Cardiac muscle cell (in vitro differentiated cells and primary cell): ENCODE measurements around the gene VWA8. TPM values are rescaled to one million over a fixed set of nuclear protein-coding genes. Genes with fewer than 3 reads are reported as not detected.

Experiments
- DNase-seq, 2 donors: peaks; one replicate each; pipeline versions ENCODE4 v3.0.0 to v3.0.0-alpha.2; 2010 to 2017; ENCODE audit warnings: low read depth in 1 of 2, low spot score in 1 of 2
- H3K27ac ChIP-seq: fragments of 200-600 bp; sonication (generic); 2 replicates; pipeline ENCODE4 v1.5.1; 2016
- H3K27me3 ChIP-seq: fragments of 200-600 bp; sonication (generic); 2 replicates; pipeline ENCODE4 v1.6.0; 2016; ENCODE audit warnings: control low read depth
- H3K36me3 ChIP-seq: fragments of 200-600 bp; sonication (generic); 2 replicates; pipeline ENCODE4 v1.5.1; 2016; ENCODE audit warnings: control low read depth
- H3K4me1 ChIP-seq: fragments of 200-600 bp; sonication (generic); 2 replicates; pipeline ENCODE4 v1.8.1; 2017; ENCODE audit warnings: low read depth, mild to moderate bottlenecking, mixed run types
- H3K4me3 ChIP-seq: fragments of 200-600 bp; sonication (generic); 2 replicates; pipeline ENCODE4 v1.5.1; 2016; ENCODE audit warnings: mild to moderate bottlenecking
- H3K9me3 ChIP-seq: fragments of 200-600 bp; sonication (generic); 2 replicates; pipeline ENCODE4 v1.5.1; 2017; ENCODE audit warnings: low read depth, mild to moderate bottlenecking, control low read depth
- polyA plus RNA-seq: library from polyadenylated mRNA; unstranded; fragments of >200 nt; fragmentation: Nextera tagmentation; extraction: Ambion mirVana; gene quantifications from 2 replicates; pipeline ENCODE4 v1.2.1, GENCODE V29; 2016
- total RNA-seq: library from RNA; depleted of rRNA; stranded (reverse); fragments of >200 nt; gene quantifications from 2 replicates; pipeline ENCODE4 v1.2.3, GENCODE V29; 2016
- TF ChIP-seq, protein P1 (sequence below): IDR thresholded peaks from 2 replicates; pipeline ENCODE4 v1.5.1; 2012; ENCODE audit warnings: low read depth, mild to moderate bottlenecking, low read length

VWA8 gene
- total and polyA plus RNA-seq, 2 experiments from 2014 or later = 9.4 to 22.9 TPM

DNA sequence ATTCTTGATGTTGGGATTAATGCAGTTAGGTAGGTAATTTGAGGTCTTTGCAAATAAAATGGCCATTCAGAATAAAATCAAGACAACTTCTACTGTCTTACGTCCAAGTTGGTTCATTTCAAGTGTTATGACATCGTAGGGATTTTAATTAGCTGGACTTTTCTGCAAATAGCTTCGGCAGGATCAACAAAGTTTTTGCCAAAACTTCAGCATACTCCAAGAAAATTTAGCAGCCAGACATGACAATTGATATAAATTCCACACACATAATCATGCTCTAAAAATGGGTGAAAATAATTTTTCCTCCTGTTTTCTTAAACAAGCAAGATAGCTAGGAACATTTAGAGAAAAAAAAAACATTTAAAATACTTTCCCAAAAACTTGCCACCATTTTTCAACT lies 344.8 kb downstream of the VWA8 start:
- H3K4me3 ChIP-seq = no peak overlapping the region
- no peak for DNase-seq
- no peaks in the 10 kb centered on the region for H3K27me3 ChIP-seq
- H3K9me3 ChIP-seq = no peaks in the 10 kb centered on the region
- peaks cover 8% of the 10 kb centered on the region for H3K4me1 ChIP-seq
- H3K27ac ChIP-seq = no peak overlapping the region
- peaks cover 3% of the 10 kb centered on the region for H3K36me3 ChIP-seq
- TF ChIP-seq, protein P1, sequence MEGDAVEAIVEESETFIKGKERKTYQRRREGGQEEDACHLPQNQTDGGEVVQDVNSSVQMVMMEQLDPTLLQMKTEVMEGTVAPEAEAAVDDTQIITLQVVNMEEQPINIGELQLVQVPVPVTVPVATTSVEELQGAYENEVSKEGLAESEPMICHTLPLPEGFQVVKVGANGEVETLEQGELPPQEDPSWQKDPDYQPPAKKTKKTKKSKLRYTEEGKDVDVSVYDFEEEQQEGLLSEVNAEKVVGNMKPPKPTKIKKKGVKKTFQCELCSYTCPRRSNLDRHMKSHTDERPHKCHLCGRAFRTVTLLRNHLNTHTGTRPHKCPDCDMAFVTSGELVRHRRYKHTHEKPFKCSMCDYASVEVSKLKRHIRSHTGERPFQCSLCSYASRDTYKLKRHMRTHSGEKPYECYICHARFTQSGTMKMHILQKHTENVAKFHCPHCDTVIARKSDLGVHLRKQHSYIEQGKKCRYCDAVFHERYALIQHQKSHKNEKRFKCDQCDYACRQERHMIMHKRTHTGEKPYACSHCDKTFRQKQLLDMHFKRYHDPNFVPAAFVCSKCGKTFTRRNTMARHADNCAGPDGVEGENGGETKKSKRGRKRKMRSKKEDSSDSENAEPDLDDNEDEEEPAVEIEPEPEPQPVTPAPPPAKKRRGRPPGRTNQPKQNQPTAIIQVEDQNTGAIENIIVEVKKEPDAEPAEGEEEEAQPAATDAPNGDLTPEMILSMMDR = no peak

DNA sequence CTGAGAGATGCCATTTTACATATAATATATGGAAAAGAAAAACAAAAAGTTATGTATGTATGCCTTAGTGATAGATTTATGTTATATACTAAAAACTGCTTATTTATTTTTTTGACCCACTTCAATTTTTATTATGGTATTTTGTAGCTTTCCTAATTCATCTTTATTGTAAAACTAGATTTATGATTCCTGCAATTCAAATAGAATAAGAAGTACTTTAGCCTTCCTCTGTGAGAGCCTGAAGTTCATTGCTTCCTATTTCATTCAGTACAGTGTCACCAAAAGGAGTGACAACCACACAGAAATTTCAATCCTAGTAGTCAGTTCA lies 345.4 kb downstream of the VWA8 start:
- H3K4me1 ChIP-seq = peaks cover 7% of the 10 kb centered on the region
- no peak overlapping the region for H3K4me3 ChIP-seq
- no peaks in the 10 kb centered on the region for H3K27me3 ChIP-seq
- TF ChIP-seq, protein P1 = no peak
- no peak for DNase-seq
- no peaks in the 10 kb centered on the region for H3K9me3 ChIP-seq
- H3K36me3 ChIP-seq = peaks cover 9% of the 10 kb centered on the region
- no peak overlapping the region for H3K27ac ChIP-seq

DNA sequence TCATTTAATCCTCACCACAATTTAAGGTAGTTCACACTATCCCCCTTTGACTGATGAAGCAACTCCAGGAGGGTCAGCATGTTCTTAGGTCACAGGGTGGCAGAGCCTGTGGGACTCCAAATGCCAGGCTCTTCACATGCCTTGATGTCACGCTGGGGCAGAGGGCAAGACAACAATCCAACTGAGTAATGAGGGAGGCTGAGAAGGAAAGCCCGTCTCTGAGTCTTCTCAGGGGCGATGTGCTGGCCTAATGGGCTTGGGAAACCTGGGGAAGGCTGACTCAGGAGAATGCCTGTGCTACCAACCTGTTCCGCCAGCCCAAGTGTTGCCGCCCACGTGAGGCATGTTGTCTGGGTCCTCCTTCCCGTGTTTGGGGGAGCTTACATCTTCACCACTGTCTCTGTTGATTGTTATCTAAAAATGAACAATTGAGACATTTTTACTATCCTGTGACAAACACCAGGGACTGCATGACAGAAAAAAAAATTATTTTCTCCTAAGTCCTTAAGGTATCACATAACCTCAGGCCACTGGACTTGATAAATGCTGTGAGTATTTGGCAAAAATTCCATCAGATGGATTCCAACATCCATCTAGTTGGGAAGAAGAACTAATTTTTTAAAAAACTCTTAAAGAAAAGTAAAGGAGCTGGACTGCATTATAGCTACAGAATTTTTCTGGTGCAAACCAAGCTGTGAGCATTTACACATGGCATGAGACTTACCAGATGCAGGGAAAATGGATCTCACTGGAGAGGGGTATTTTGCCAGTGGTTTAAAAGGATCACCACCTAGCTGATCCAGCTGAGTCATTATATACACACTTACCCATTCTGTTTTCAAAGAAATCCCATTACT lies 346.0 kb downstream of the VWA8 start:
- no peaks in the 10 kb centered on the region for H3K9me3 ChIP-seq
- H3K4me1 ChIP-seq = peaks cover 7% of the 10 kb centered on the region
- H3K27ac ChIP-seq = no peak overlapping the region
- TF ChIP-seq, protein P1 = no peak
- peak in 1 of 2 donors; percentile 32 for DNase-seq
- peaks cover 15% of the 10 kb centered on the region for H3K36me3 ChIP-seq
- no peak overlapping the region for H3K4me3 ChIP-seq
- no peaks in the 10 kb centered on the region for H3K27me3 ChIP-seq

DNA sequence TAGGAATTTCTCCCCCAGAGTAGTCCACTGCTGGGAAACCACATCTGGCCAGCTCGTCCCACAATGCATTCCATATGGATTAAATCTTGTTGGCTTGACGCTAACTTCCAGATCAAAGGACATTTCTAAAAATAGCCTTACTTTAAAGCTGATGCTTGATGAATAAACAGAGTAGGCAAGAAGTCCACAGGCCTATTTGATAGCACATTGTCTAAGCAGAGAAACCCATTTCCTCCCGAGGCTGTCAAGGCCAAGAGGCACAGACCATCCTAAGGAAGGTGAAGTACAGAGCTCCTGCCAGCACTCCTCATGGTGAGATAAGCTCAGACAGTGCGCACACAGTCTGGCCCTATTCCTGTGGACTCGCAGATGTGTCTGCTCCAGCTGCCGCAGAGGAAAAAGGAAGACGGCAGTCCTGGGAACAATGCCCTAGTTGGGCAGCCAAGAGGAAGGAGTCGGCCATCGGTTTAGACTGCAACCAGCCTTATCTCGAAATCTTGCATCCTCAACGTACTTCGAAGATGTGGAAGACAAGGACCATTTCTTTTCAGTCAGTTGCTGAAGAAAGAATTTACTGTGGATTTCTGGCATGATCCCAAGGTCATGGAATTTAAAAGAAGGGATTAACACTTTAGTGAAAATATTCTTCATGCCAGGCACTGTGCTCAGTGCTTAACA lies 346.8 kb downstream of the VWA8 start:
- no peaks in the 10 kb centered on the region for H3K9me3 ChIP-seq
- H3K36me3 ChIP-seq = peaks cover 17% of the 10 kb centered on the region
- peak in 1 of 2 donors; percentile 93 for DNase-seq
- TF ChIP-seq, protein P1 = no peak
- peaks cover 7% of the 10 kb centered on the region for H3K4me1 ChIP-seq
- no peaks in the 10 kb centered on the region for H3K27me3 ChIP-seq
- H3K27ac ChIP-seq = peak overlapping the region; percentile 16
- no peak overlapping the region for H3K4me3 ChIP-seq

DNA sequence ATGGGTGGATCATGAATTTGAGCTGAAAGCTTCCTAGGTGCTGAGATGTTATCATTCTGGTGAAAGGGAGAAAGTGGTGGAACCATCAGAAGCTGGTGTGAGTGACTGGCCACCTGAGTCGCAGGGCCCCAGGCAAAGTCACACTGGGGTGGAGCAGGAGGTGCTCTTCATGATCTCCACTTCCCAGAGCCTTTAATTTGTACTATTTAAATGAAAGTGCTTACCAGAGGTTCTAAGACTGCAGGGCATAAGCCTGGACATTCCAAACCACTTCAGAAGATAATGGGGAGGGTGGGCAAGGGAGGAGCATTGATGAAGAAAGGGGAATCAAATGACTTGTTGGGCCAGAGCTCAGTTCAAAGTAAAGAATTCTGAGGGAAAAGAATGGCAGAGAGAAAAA lies 347.4 kb downstream of the VWA8 start:
- no peaks in the 10 kb centered on the region for H3K27me3 ChIP-seq
- peak overlapping the region; percentile 16 for H3K27ac ChIP-seq
- DNase-seq = no peak
- TF ChIP-seq, protein P1 = no peak
- peaks cover 20% of the 10 kb centered on the region for H3K36me3 ChIP-seq
- H3K4me3 ChIP-seq = no peak overlapping the region
- H3K4me1 ChIP-seq = peaks cover 7% of the 10 kb centered on the region
- H3K9me3 ChIP-seq = no peaks in the 10 kb centered on the region
